Putamen (tissue), 1 donor: ENCODE measurements around the gene ZAP70.
"Not testable (repeated sequence)": the region's sequence is repeated elsewhere in the genome, so short reads cannot be mapped to it uniquely, and the experiment has no call there.

Experiments
- DNase-seq: peaks from one replicate; pipeline ENCODE4 v3.0.0-alpha.2; 2016; ENCODE audit warnings: low spot score

The ZAP70 gene

GRCh38 chr2:97713296-97714083, at the start of gene ZAP70:
Gene ZAP70, plus strand, starts transcription at chr2:97713576. Its CDS starts 10,461 bp downstream, at chr2:97724037.
- no peak for DNase-seq

GRCh38 chr2:97663626-97663961, 49.8 kb upstream of the ZAP70 start:
- DNase-seq = no peak

GRCh38 chr2:97663962-97664635, 49.3 kb upstream of the ZAP70 start, which contains the start of gene ACTR1B:
Gene ACTR1B, minus strand, starts transcription at chr2:97664044. Its CDS starts 154 bp downstream, at chr2:97663890.
- peak; percentile 98 for DNase-seq

- no peak for DNase-seq
Observed at GRCh38 chr2:97664636-97664970, 48.8 kb upstream of the ZAP70 start.

- DNase-seq = no peak
Observed at GRCh38 chr2:97669448-97669847, 43.9 kb upstream of the ZAP70 start, which contains the start of gene C2orf92. Gene C2orf92, plus strand, starts transcription at chr2:97669713. Its CDS starts 76 bp downstream, at chr2:97669789.

GRCh38 chr2:97670471-97670870, 42.9 kb upstream of the ZAP70 start:
- DNase-seq = no peak

- DNase-seq = no peak
Observed at GRCh38 chr2:97671526-97671925, 41.9 kb upstream of the ZAP70 start.

- not testable (repeated sequence) for DNase-seq
Observed at GRCh38 chr2:97672606-97673140, 40.7 kb upstream of the ZAP70 start.

- DNase-seq = no peak
Observed at GRCh38 chr2:97673182-97673914, 40.0 kb upstream of the ZAP70 start.

- no peak for DNase-seq
Observed at GRCh38 chr2:97673915-97674283, 39.5 kb upstream of the ZAP70 start.

- no peak for DNase-seq
Observed at GRCh38 chr2:97675430-97676113, 37.8 kb upstream of the ZAP70 start.

- no peak for DNase-seq
Observed at GRCh38 chr2:97676620-97677019, 36.8 kb upstream of the ZAP70 start.

- DNase-seq = no peak
Observed at GRCh38 chr2:97677480-97677879, 35.9 kb upstream of the ZAP70 start.

- no peak for DNase-seq
Observed at GRCh38 chr2:97678298-97678697, 35.1 kb upstream of the ZAP70 start.

- DNase-seq = not testable (repeated sequence)
Observed at GRCh38 chr2:97687235-97687634, 26.1 kb upstream of the ZAP70 start.

- no peak for DNase-seq
Observed at GRCh38 chr2:97688062-97688827, 25.1 kb upstream of the ZAP70 start.

GRCh38 chr2:97691166-97691565, 22.2 kb upstream of the ZAP70 start:
- DNase-seq = no peak

GRCh38 chr2:97693476-97693875, 19.9 kb upstream of the ZAP70 start:
- no peak for DNase-seq

GRCh38 chr2:97695744-97696143, 17.6 kb upstream of the ZAP70 start:
- DNase-seq = no peak

GRCh38 chr2:97697252-97698235, 15.8 kb upstream of the ZAP70 start:
- peak; percentile 87 for DNase-seq
